H9 (cell line): Measurements from ENCODE around the gene SH3TC1. TPM values are rescaled to one million over a fixed set of nuclear protein-coding genes. Genes with fewer than 3 reads are reported as not detected.

Experiments
- DNase-seq: peaks from one replicate; pipeline ENCODE4 v3.0.0-alpha.2; 2017
- H2AFZ ChIP-seq: one replicate; pipeline ENCODE4 v1.6.1; 2013; ENCODE audit warnings: mild to moderate bottlenecking, low read length, control low read depth, moderate library complexity
- H2AK5ac ChIP-seq: 2 replicates; pipeline ENCODE4 v1.6.1; 2013; ENCODE audit warnings: low read length, control low read depth, mixed read lengths; ENCODE audit not compliant: insufficient read length
- H2BK120ac ChIP-seq: one replicate; pipeline ENCODE4 v1.6.1; 2013; ENCODE audit warnings: low read depth, mild to moderate bottlenecking, low read length, control low read depth, inconsistent platforms; ENCODE audit not compliant: poor library complexity, severe bottlenecking
- H2BK12ac ChIP-seq: 2 replicates; pipeline ENCODE4 v1.6.1; 2013; ENCODE audit warnings: low read length, control low read depth, mixed read lengths, low read depth; ENCODE audit not compliant: insufficient read length
- H2BK15ac ChIP-seq: 2 replicates; pipeline ENCODE4 v1.6.1; 2013; ENCODE audit warnings: low read depth, low read length, control low read depth
- H2BK20ac ChIP-seq: one replicate; pipeline ENCODE4 v1.6.1; 2013; ENCODE audit warnings: low read depth, mild to moderate bottlenecking, low read length, control low read depth, inconsistent platforms; ENCODE audit not compliant: poor library complexity, severe bottlenecking
- H2BK5ac ChIP-seq: 2 replicates; pipeline ENCODE4 v1.6.1; 2013; ENCODE audit warnings: low read length, control low read depth, mixed read lengths; ENCODE audit not compliant: insufficient read length
- H3K14ac ChIP-seq: 2 replicates; pipeline ENCODE4 v1.6.1; 2013; ENCODE audit warnings: low read length, control low read depth; ENCODE audit not compliant: insufficient read depth
- H3K18ac ChIP-seq: 2 replicates; pipeline ENCODE4 v1.6.1; 2013; ENCODE audit warnings: low read depth, mild to moderate bottlenecking, mixed read lengths, low read length, control low read depth; ENCODE audit not compliant: insufficient read length
- H3K23ac ChIP-seq: 2 replicates; pipeline ENCODE4 v1.6.1; 2013; ENCODE audit warnings: low read length, control low read depth, mixed read lengths, low read depth; ENCODE audit not compliant: insufficient read length
- H3K23me2 ChIP-seq: 2 replicates; pipeline ENCODE4 v1.6.1; 2013; ENCODE audit warnings: low read depth, mild to moderate bottlenecking, mixed read lengths, low read length, control low read depth; ENCODE audit not compliant: insufficient read length, poor library complexity, severe bottlenecking
- H3K27ac ChIP-seq: 2 replicates; pipeline ENCODE4 v1.5.1; 2013; ENCODE audit warnings: low read length, control low read depth, mixed read lengths, low read depth; ENCODE audit not compliant: insufficient read length
- H3K27me3 ChIP-seq: 2 replicates; pipeline ENCODE4 v1.6.1; 2013; ENCODE audit warnings: low read length, control low read depth, inconsistent platforms; ENCODE audit not compliant: insufficient read depth
- H3K4ac ChIP-seq: 2 replicates; pipeline ENCODE4 v1.6.1; 2013; ENCODE audit warnings: low read depth, mild to moderate bottlenecking, control low read depth, inconsistent platforms, low read length, moderate library complexity
- H3K4me1 ChIP-seq: 2 replicates; pipeline ENCODE4 v1.6.1; 2013; ENCODE audit warnings: low read length, control low read depth, inconsistent platforms; ENCODE audit not compliant: insufficient read depth
- H3K4me2 ChIP-seq: 2 replicates; pipeline ENCODE4 v1.6.1; 2013; ENCODE audit warnings: low read length, control low read depth, mixed read lengths; ENCODE audit not compliant: insufficient read length, insufficient read depth
- H3K56ac ChIP-seq: 2 replicates; pipeline ENCODE4 v1.6.1; 2013; ENCODE audit warnings: low read depth, mild to moderate bottlenecking, mixed read lengths, low read length, control low read depth; ENCODE audit not compliant: insufficient read length
- H3K79me1 ChIP-seq: 2 replicates; pipeline ENCODE4 v1.6.1; 2013; ENCODE audit warnings: low read depth, mild to moderate bottlenecking, moderate library complexity, low read length, control low read depth, inconsistent platforms; ENCODE audit not compliant: insufficient read depth, poor library complexity, severe bottlenecking
- H3K79me2 ChIP-seq: 2 replicates; pipeline ENCODE4 v1.6.1; 2013; ENCODE audit warnings: low read length, control low read depth, inconsistent platforms; ENCODE audit not compliant: insufficient read depth
- H3K9ac ChIP-seq: 2 replicates; pipeline ENCODE4 v1.6.1; 2013; ENCODE audit warnings: low read length, control low read depth, mixed read lengths; ENCODE audit not compliant: insufficient read length; ENCODE audit errors: extremely low read depth
- H3K9me3 ChIP-seq: one replicate; pipeline ENCODE4 v1.6.1; 2013; ENCODE audit warnings: low read depth, low read length, inconsistent platforms; ENCODE audit not compliant: control insufficient read depth
- H3T11ph ChIP-seq: one replicate; pipeline ENCODE4 v1.6.1; 2013; ENCODE audit warnings: mild to moderate bottlenecking, low read length, control low read depth, inconsistent platforms
- H4K20me1 ChIP-seq: one replicate; pipeline ENCODE4 v1.6.1; 2013; ENCODE audit not compliant: control insufficient read depth, insufficient read length, insufficient read depth
- H4K5ac ChIP-seq: 2 replicates; pipeline ENCODE4 v1.6.1; 2013; ENCODE audit warnings: low read depth, mild to moderate bottlenecking, mixed read lengths, low read length, control low read depth; ENCODE audit not compliant: insufficient read length
- H4K8ac ChIP-seq: replicated peaks from 2 replicates; pipeline ENCODE4 v1.6.1; 2013; ENCODE audit warnings: low read length, control low read depth, mixed read lengths, low read depth; ENCODE audit not compliant: insufficient read length
- H4K91ac ChIP-seq: 2 replicates; pipeline ENCODE4 v1.6.1; 2013; ENCODE audit warnings: low read depth, mild to moderate bottlenecking, moderate library complexity, mixed read lengths, low read length, control low read depth; ENCODE audit not compliant: insufficient read length
- H3K27ac Mint-ChIP-seq, 3 experiments: 2 replicates in 2 of 3; 3 replicates in 1 of 3; pipeline ENCODE4 v1.8.0; 2020 to 2021; ENCODE audit warnings: mixed read lengths in 3 of 3, mild to moderate bottlenecking in 1 of 3, moderate library complexity in 1 of 3
- H3K27me3 Mint-ChIP-seq: 2 replicates; pipeline ENCODE4 v1.8.0; 2021; ENCODE audit warnings: low read depth, mild to moderate bottlenecking, moderate library complexity, mixed read lengths
- H3K36me3 Mint-ChIP-seq, 3 experiments: 2 replicates in 2 of 3; 3 replicates in 1 of 3; pipeline ENCODE4 v1.8.0; 2020 to 2021; ENCODE audit warnings: low read depth in 3 of 3, mixed read lengths in 3 of 3; ENCODE audit not compliant: insufficient read depth in 1 of 3
- H3K4me1 Mint-ChIP-seq, 2 experiments: 2 replicates each; pipeline ENCODE4 v1.8.0; 2020; ENCODE audit warnings: mixed read lengths in 2 of 2
- H3K4me3 Mint-ChIP-seq, 2 experiments: 2 replicates in 1 of 2; 3 replicates in 1 of 2; pipeline ENCODE4 v1.8.0; 2020 to 2021; ENCODE audit warnings: mild to moderate bottlenecking in 2 of 2, mixed read lengths in 2 of 2, moderate library complexity in 1 of 2
- H3K9me3 Mint-ChIP-seq, 2 experiments: 2 replicates in 1 of 2; 3 replicates in 1 of 2; pipeline ENCODE4 v1.8.0; 2020; ENCODE audit warnings: mild to moderate bottlenecking in 2 of 2, mixed read lengths in 2 of 2, moderate library complexity in 1 of 2
- WGBS: extraction: QIAGEN DNeasy Blood & Tissue Kit; methylation state at CpG from one replicate; pipeline ENCODE4 v1.1.7; 2013; ENCODE audit warnings: missing lambda C conversion rate, low lambda C conversion rate, mixed read lengths; ENCODE audit not compliant: insufficient read length; ENCODE audit errors: extremely low coverage; 5-methylcytosine and 5-hydroxymethylcytosine counted together
- total RNA-seq: library from RNA; stranded (reverse); gene quantifications from 2 replicates; pipeline ENCODE4 v1.2.1, GENCODE V29; 2021
- TF ChIP-seq, protein P1 (sequence below): fragments of 200-600 bp; sonication (generic); conservative IDR thresholded peaks from 3 replicates; pipeline ENCODE4 v1.8.0; 2021; ENCODE audit warnings: antibody characterized with exemption, mild to moderate bottlenecking

Gene SH3TC1
- total RNA-seq, 1 experiment from 2014 or later: 0.74 TPM

- WGBS: no CpG with 5 or more reads among the region's 9 CpGs
Observed at GRCh38 chr4:8236920-8237195, 37.8 kb downstream of the SH3TC1 start.

More at GRCh38 chr4:8236920-8237195, 37.8 kb downstream of the SH3TC1 start:
- Histone ChIP-seq H4K91ac (no peak overlapping the region), H4K8ac (no peak overlapping the region), H3K79me2 (no peaks in the 10 kb centered on the region), H4K5ac (no peak overlapping the region), H3K56ac (no peak overlapping the region), H2AK5ac (no peak overlapping the region), H2BK12ac (no peak overlapping the region), H2BK15ac (no peak overlapping the region), H3K14ac (no peak overlapping the region), H3K4ac (no peak overlapping the region), H2BK20ac (no peak overlapping the region), H3T11ph (no peak overlapping the region), H3K4me2 (no peak overlapping the region), H4K20me1 (no peaks in the 10 kb centered on the region), H3K9me3 (no peaks in the 10 kb centered on the region), H3K4me1 (no peaks in the 10 kb centered on the region), H2BK5ac (no peak overlapping the region), H2AFZ (no peak overlapping the region), H2BK120ac (no peak overlapping the region), H3K27me3 (no peaks in the 10 kb centered on the region), H3K27ac (no peak overlapping the region), H3K23ac (no peak overlapping the region), H3K79me1 (no peaks in the 10 kb centered on the region), H3K18ac (no peak overlapping the region), H3K9ac (no peak overlapping the region), H3K23me2 (no peaks in the 10 kb centered on the region)
- H3K27me3 Mint-ChIP-seq: peaks cover 3% of the 10 kb centered on the region; the same call in 1 of the 2 replicates
- H3K36me3 Mint-ChIP-seq: no peaks in the 10 kb centered on the region
- H3K4me3 Mint-ChIP-seq: no peak overlapping the region
- H3K27ac Mint-ChIP-seq: no peak overlapping the region
- 0 out of 5 replicates have a peak, but pooled peaks cover 0 to 2% of the 10 kb centered on the region in 2 experiments for H3K9me3 Mint-ChIP-seq
- TF ChIP-seq, protein P1, sequence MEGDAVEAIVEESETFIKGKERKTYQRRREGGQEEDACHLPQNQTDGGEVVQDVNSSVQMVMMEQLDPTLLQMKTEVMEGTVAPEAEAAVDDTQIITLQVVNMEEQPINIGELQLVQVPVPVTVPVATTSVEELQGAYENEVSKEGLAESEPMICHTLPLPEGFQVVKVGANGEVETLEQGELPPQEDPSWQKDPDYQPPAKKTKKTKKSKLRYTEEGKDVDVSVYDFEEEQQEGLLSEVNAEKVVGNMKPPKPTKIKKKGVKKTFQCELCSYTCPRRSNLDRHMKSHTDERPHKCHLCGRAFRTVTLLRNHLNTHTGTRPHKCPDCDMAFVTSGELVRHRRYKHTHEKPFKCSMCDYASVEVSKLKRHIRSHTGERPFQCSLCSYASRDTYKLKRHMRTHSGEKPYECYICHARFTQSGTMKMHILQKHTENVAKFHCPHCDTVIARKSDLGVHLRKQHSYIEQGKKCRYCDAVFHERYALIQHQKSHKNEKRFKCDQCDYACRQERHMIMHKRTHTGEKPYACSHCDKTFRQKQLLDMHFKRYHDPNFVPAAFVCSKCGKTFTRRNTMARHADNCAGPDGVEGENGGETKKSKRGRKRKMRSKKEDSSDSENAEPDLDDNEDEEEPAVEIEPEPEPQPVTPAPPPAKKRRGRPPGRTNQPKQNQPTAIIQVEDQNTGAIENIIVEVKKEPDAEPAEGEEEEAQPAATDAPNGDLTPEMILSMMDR: no peak
- DNase-seq: no peak
- peaks cover 2 to 3% of the 10 kb centered on the region in 2 experiments; a peak in 1 of 4 replicates for H3K4me1 Mint-ChIP-seq
